Chondrocyte (in vitro differentiated cells): Measurements from ENCODE around the gene XIAP. TPM values are rescaled to one million over a fixed set of nuclear protein-coding genes. Genes with fewer than 3 reads are reported as not detected.
"Not testable (repeated sequence)": the region's sequence is repeated elsewhere in the genome, so short reads cannot be mapped to it uniquely, and the experiment has no call there.

Experiments used
- DNase-seq: peaks from one replicate; pipeline ENCODE4 v3.0.0; 2021; ENCODE audit warnings: mixed read lengths, low spot score
- H3K27ac Mint-ChIP-seq: one replicate; pipeline ENCODE4 v1.8.0; 2021; ENCODE audit warnings: mild to moderate bottlenecking, moderate library complexity, mixed read lengths; ENCODE audit not compliant: unreplicated experiment
- H3K27me3 Mint-ChIP-seq: 2 replicates; pipeline ENCODE4 v1.8.0; 2021; ENCODE audit warnings: low read depth, mixed read lengths
- H3K36me3 Mint-ChIP-seq: 2 replicates; pipeline ENCODE4 v1.8.0; 2021; ENCODE audit warnings: low read depth, mixed read lengths
- H3K4me1 Mint-ChIP-seq: 2 replicates; pipeline ENCODE4 v1.8.0; 2021; ENCODE audit warnings: low read depth, mild to moderate bottlenecking, mixed read lengths
- H3K4me3 Mint-ChIP-seq: one replicate; pipeline ENCODE4 v1.8.0; 2021; ENCODE audit warnings: mild to moderate bottlenecking, moderate library complexity, mixed read lengths; ENCODE audit not compliant: unreplicated experiment
- H3K9me3 Mint-ChIP-seq: 2 replicates; pipeline ENCODE4 v1.8.0; 2021; ENCODE audit warnings: low read depth, mixed read lengths
- total RNA-seq: library from RNA; stranded (reverse); gene quantifications from 3 replicates; pipeline ENCODE4 v1.2.1, GENCODE V29; 2021
- TF ChIP-seq, protein P1 (sequence below): fragments of 200-600 bp; sonication (generic); IDR thresholded peaks from 2 replicates; pipeline ENCODE4 v1.5.0; 2021; ENCODE audit warnings: antibody characterized with exemption, mild to moderate bottlenecking, moderate library complexity

XIAP gene
- total RNA-seq, 1 donor from 2014 or later: 44.7 TPM

DNA sequence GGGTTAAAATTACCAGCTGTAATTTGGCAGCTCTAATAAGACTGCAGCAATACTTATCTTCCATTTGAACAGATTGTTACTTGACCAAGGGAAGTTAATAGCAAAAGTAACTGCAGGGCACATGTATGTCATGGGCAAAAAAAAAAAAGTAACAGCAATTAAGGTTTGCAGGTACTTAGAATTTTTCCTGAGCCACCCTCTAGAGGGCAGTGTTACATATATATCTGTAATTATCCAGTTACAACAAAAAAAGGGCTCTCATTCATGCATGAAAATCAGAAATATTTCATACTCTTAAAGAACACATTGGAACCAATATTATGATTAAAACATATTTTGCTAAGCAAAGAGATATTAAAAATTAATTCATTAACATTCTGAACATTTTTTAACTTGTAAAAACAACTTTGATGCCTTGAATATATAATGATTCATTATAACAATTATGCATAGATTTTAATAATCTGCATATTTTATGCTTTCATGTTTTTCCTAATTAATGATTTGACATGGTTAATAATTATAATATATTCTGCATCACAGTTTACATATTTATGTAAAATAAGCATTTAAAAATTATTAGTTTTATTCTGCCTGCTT is 25.1 kb downstream of the XIAP start:
- no peak overlapping the region for H3K4me3 Mint-ChIP-seq
- DNase-seq: no peak
- no peaks in the 10 kb centered on the region for H3K27me3 Mint-ChIP-seq

DNA sequence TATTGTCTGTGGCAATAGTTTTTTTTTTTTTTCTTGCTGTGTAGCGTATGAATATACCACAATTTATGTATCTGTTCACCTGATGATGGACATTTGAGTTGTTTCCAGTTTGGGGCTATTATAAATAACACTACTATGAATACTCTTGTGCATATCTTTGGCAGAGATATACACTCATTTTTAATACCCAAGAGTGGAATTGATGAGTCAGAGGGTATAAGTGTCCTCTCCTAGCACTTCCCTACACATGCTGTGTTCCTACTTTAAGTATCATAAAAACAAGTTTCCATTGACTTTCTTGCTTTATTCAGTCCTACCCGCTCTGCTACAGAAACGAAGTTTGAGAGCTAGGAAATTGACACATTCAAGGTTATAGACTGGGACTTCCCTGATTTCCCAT is 39.8 kb downstream of the XIAP start:
- TF ChIP-seq, protein P1, sequence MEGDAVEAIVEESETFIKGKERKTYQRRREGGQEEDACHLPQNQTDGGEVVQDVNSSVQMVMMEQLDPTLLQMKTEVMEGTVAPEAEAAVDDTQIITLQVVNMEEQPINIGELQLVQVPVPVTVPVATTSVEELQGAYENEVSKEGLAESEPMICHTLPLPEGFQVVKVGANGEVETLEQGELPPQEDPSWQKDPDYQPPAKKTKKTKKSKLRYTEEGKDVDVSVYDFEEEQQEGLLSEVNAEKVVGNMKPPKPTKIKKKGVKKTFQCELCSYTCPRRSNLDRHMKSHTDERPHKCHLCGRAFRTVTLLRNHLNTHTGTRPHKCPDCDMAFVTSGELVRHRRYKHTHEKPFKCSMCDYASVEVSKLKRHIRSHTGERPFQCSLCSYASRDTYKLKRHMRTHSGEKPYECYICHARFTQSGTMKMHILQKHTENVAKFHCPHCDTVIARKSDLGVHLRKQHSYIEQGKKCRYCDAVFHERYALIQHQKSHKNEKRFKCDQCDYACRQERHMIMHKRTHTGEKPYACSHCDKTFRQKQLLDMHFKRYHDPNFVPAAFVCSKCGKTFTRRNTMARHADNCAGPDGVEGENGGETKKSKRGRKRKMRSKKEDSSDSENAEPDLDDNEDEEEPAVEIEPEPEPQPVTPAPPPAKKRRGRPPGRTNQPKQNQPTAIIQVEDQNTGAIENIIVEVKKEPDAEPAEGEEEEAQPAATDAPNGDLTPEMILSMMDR: no peak
- peaks cover 5% of the 10 kb centered on the region for H3K9me3 Mint-ChIP-seq
- no peaks in the 10 kb centered on the region for H3K27me3 Mint-ChIP-seq
- H3K4me3 Mint-ChIP-seq: no peak overlapping the region
- no peak overlapping the region for H3K27ac Mint-ChIP-seq
- peaks cover 18% of the 10 kb centered on the region for H3K36me3 Mint-ChIP-seq
- H3K4me1 Mint-ChIP-seq: peaks cover 8% of the 10 kb centered on the region
- no peak for DNase-seq

More for the DNA sequence above, 25.1 kb downstream of the XIAP start:
- Mint-ChIP-seq H3K4me1 (no peaks in the 10 kb centered on the region), H3K9me3 (peaks cover 4% of the 10 kb centered on the region), H3K27ac (no peak overlapping the region), H3K36me3 (peaks cover 3% of the 10 kb centered on the region)
- TF ChIP-seq, protein P1: peak; percentile 84

DNA sequence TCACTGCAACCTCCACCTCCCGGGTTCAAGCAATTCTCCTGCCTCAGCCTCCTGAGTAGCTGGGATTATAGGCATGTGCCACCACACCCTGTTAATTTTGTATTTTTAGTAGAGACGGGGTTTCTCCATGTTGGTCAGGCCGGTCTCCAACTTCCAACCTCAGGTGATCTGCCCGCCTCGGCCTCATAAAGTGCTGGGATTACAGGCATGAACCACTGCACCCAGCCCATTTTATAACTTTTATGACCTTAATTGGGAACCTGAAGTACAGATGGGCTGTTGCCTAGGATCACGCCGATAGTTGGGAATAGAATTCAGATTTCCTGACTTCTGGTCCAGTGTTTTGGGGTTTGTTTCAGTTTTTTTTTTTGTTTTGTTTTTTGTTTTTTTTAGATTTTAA is 43.4 kb downstream of the XIAP start:
- H3K4me1 Mint-ChIP-seq, DNase-seq, H3K27me3 Mint-ChIP-seq, H3K27ac Mint-ChIP-seq, H3K9me3 Mint-ChIP-seq, H3K4me3 Mint-ChIP-seq: not testable (repeated sequence)
- peaks cover 17% of the 10 kb centered on the region for H3K36me3 Mint-ChIP-seq

DNA sequence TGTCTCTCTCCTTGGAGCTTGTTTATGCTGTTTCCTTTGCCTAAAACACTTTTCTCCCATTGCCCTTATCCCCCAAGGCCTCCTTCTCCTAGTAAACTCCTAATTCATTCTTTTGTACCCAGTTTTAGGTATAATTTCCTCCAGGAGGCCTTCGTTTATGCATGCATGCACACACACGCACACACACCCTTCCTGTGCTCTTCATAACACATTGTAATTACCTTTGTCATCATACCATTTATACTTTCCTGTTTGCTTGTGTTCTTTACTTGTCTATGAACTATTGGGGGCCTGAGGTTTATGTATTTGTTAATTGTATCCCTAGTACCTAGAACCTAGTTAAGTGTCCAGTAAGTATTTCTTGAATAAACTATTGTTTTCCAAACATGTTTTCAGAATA is 45.5 kb downstream of the XIAP start:
- H3K27ac Mint-ChIP-seq: no peak overlapping the region
- H3K9me3 Mint-ChIP-seq: peaks cover 2% of the 10 kb centered on the region

DNA sequence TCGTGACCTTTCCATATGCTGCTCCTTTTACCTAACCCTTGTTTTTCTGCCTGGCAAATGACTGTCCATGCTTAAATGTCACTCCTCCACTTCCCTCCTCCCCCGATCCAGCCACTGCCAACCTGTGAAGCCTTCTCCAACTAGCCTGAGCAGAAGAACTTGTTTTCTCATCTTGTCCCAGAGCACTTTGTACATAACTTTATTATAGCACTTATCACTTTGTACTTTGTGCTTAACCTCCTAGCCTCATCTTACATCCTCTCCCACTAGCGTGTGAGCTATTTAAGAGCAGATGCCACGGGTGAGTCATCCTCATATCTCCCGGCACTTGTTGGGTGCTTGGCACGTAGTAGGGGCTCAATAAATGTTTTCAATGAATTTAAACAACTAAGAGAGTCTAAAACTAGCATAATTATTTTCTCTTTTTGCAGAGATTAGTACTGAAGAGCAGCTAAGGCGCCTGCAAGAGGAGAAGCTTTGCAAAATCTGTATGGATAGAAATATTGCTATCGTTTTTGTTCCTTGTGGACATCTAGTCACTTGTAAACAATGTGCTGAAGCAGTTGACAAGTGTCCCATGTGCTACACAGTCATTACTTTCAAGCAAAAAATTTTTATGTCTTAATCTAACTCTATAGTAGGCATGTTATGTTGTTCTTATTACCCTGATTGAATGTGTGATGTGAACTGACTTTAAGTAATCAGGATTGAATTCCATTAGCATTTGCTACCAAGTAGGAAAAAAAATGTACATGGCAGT is 46.9 kb downstream of the XIAP start:
- Mint-ChIP-seq H3K27ac (no peak overlapping the region), H3K27me3 (no peaks in the 10 kb centered on the region), H3K4me1 (no peaks in the 10 kb centered on the region), H3K9me3 (peaks cover 2% of the 10 kb centered on the region), H3K36me3 (peaks cover 11% of the 10 kb centered on the region), H3K4me3 (no peak overlapping the region)
- TF ChIP-seq, protein P1: no peak
- no peak for DNase-seq

More for the DNA sequence above, 45.5 kb downstream of the XIAP start:
- H3K36me3 Mint-ChIP-seq: peaks cover 17% of the 10 kb centered on the region
- H3K27me3 Mint-ChIP-seq: no peaks in the 10 kb centered on the region
- no peak overlapping the region for H3K4me3 Mint-ChIP-seq
- no peak for DNase-seq
- TF ChIP-seq, protein P1: no peak
- H3K4me1 Mint-ChIP-seq: no peaks in the 10 kb centered on the region
